ENCODE measurements around the gene ZNF217. TPM values are rescaled to one million over a fixed set of nuclear protein-coding genes. Genes with fewer than 3 reads are reported as not detected.
"Not testable (repeated sequence)": the region's sequence is repeated elsewhere in the genome, so short reads cannot be mapped to it uniquely, and the experiment has no call there.

The ZNF217 gene
- total RNA-seq, 1 experiment from 2014 or later, result 42.9 TPM

- H3K36me3 Mint-ChIP-seq (ENCODE audit: insufficient read depth, unreplicated experiment), result peaks cover 98% of the 10 kb centered on the region
- no TSS peak for BruUV-seq (replicated peaks)
- H3K27me3 Mint-ChIP-seq (ENCODE audit: insufficient read depth, unreplicated experiment), result no peaks in the 10 kb centered on the region
- ChIA-PET CTCF (interaction anchor here (0.6 to 1.8 kb wide), 6 partner anchors 9 to 628 kb away, joined by 3 to 8 read pairs (median 4); no protein-coding TSS in a partner anchor), POLR2A (no interaction called here)
- TF ChIP-seq, protein P1, sequence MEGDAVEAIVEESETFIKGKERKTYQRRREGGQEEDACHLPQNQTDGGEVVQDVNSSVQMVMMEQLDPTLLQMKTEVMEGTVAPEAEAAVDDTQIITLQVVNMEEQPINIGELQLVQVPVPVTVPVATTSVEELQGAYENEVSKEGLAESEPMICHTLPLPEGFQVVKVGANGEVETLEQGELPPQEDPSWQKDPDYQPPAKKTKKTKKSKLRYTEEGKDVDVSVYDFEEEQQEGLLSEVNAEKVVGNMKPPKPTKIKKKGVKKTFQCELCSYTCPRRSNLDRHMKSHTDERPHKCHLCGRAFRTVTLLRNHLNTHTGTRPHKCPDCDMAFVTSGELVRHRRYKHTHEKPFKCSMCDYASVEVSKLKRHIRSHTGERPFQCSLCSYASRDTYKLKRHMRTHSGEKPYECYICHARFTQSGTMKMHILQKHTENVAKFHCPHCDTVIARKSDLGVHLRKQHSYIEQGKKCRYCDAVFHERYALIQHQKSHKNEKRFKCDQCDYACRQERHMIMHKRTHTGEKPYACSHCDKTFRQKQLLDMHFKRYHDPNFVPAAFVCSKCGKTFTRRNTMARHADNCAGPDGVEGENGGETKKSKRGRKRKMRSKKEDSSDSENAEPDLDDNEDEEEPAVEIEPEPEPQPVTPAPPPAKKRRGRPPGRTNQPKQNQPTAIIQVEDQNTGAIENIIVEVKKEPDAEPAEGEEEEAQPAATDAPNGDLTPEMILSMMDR (IDR thresholded peaks at IDR 0.05; ENCODE audit: unreplicated experiment), result no peak
- no peak overlapping the region for H3K27ac Mint-ChIP-seq (ENCODE audit: low read depth, unreplicated experiment)
- intact Hi-C loops (cut with micrococcal nuclease), result no loop called here
- DNase-seq (ENCODE audit: unreplicated experiment), result no peak
- H3K4me1 Mint-ChIP-seq (ENCODE audit: insufficient read depth, unreplicated experiment), result peaks cover 4% of the 10 kb centered on the region
- H3K9me3 Mint-ChIP-seq (ENCODE audit: unreplicated experiment), result no peaks in the 10 kb centered on the region
- no peak overlapping the region for H3K4me3 Mint-ChIP-seq (ENCODE audit: unreplicated experiment)
Observed at GRCh38 chr20:53569005-53569404, 24.6 kb downstream of the ZNF217 start.

- Mint-ChIP-seq H3K27ac (ENCODE audit: low read depth, unreplicated experiment) (no peak overlapping the region), H3K4me1 (ENCODE audit: insufficient read depth, unreplicated experiment) (peaks cover 4% of the 10 kb centered on the region), H3K4me3 (ENCODE audit: unreplicated experiment) (no peak overlapping the region), H3K27me3 (ENCODE audit: insufficient read depth, unreplicated experiment) (no peaks in the 10 kb centered on the region), H3K36me3 (ENCODE audit: insufficient read depth, unreplicated experiment) (peaks cover 96% of the 10 kb centered on the region), H3K9me3 (ENCODE audit: unreplicated experiment) (no peaks in the 10 kb centered on the region)
- ChIA-PET POLR2A (no interaction called here), CTCF (interaction anchor here (0.6 to 0.8 kb wide), 2 partner anchors 22 to 372 kb away, joined by 3 to 4 read pairs; no protein-coding TSS in a partner anchor)
- TF ChIP-seq, protein P1 (IDR thresholded peaks at IDR 0.05; ENCODE audit: unreplicated experiment), result no peak
- DNase-seq (ENCODE audit: unreplicated experiment), result no peak
- BruUV-seq (replicated peaks), result TSS peak; percentile 19
- intact Hi-C loops (cut with micrococcal nuclease), result no loop called here
Observed at GRCh38 chr20:53568351-53568750, 25.3 kb downstream of the ZNF217 start.

DNA sequence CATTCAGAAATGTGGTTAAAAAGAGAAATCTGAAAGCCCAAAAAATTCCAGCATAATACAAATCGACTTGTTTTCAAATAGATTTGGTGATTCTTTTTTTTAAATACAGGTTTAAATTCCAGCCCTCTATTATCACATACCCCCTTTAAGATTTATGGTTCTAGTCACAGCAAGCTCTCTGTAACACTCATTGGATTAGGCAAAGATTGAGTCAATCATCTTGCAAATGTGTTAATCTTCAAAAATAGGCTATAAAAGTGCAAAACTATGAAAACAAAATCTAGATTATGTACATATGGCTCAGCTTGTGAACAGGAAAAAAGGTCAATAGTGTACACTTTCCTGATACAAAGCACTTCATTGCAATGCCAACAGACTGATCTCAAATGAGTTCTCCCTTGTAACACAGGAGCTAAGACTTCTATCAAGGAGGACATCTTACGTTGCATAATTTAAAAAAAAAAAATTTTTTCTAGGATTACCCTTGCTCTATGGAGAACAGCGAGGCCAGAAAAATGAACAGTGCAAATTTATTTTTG, 26.2 kb downstream of the ZNF217 start:
- no peak for DNase-seq (ENCODE audit: unreplicated experiment)
- no peak overlapping the region for H3K4me3 Mint-ChIP-seq (ENCODE audit: unreplicated experiment)
- H3K27me3 Mint-ChIP-seq (ENCODE audit: insufficient read depth, unreplicated experiment), result no peaks in the 10 kb centered on the region
- H3K9me3 Mint-ChIP-seq (ENCODE audit: unreplicated experiment), result no peaks in the 10 kb centered on the region
- BruUV-seq (replicated peaks), result no TSS peak
- intact Hi-C loops (cut with micrococcal nuclease), result no loop called here
- peaks cover 96% of the 10 kb centered on the region for H3K36me3 Mint-ChIP-seq (ENCODE audit: insufficient read depth, unreplicated experiment)
- ChIA-PET CTCF (interaction anchor here (0.6 to 1.9 kb wide), 5 partner anchors 19 to 1255 kb away, joined by 3 to 5 read pairs (median 3); no protein-coding TSS in a partner anchor), POLR2A (interaction anchor here (0.5 to 0.6 kb wide), 2 partner anchors 10 to 245 kb away, joined by 3 to 4 read pairs; no protein-coding TSS in a partner anchor)
- peaks cover 4% of the 10 kb centered on the region for H3K4me1 Mint-ChIP-seq (ENCODE audit: insufficient read depth, unreplicated experiment)
- no peak overlapping the region for H3K27ac Mint-ChIP-seq (ENCODE audit: low read depth, unreplicated experiment)
- TF ChIP-seq, protein P1 (IDR thresholded peaks at IDR 0.05; ENCODE audit: unreplicated experiment), result no peak

- DNase-seq (ENCODE audit: unreplicated experiment); H3K27me3 Mint-ChIP-seq (ENCODE audit: insufficient read depth, unreplicated experiment); H3K27ac Mint-ChIP-seq (ENCODE audit: low read depth, unreplicated experiment); H3K9me3 Mint-ChIP-seq (ENCODE audit: unreplicated experiment); H3K4me1 Mint-ChIP-seq (ENCODE audit: insufficient read depth, unreplicated experiment); H3K4me3 Mint-ChIP-seq (ENCODE audit: unreplicated experiment); intact Hi-C loops (cut with micrococcal nuclease); BruUV-seq (replicated peaks): not testable (repeated sequence)
- ChIA-PET CTCF (interaction anchor here (0.6 to 1.9 kb wide), 7 partner anchors 12 to 1438 kb away, joined by 3 to 5 read pairs (median 3); no protein-coding TSS in a partner anchor), POLR2A (interaction anchor here (0.6 kb wide), 1 partner anchor 9 kb away, joined by 3 read pairs; no protein-coding TSS in a partner anchor)
- H3K36me3 Mint-ChIP-seq (ENCODE audit: insufficient read depth, unreplicated experiment), result peaks cover 87% of the 10 kb centered on the region
Observed at GRCh38 chr20:53566623-53567022, 27.0 kb downstream of the ZNF217 start.
